Measurements from ENCODE around the gene GPX3. TPM values are rescaled to one million over a fixed set of nuclear protein-coding genes. Genes with fewer than 3 reads are reported as not detected.

Gene GPX3
- total and polyA plus RNA-seq, 12 donors, result 51.1 to 1,751 (median 422) TPM

DNA sequence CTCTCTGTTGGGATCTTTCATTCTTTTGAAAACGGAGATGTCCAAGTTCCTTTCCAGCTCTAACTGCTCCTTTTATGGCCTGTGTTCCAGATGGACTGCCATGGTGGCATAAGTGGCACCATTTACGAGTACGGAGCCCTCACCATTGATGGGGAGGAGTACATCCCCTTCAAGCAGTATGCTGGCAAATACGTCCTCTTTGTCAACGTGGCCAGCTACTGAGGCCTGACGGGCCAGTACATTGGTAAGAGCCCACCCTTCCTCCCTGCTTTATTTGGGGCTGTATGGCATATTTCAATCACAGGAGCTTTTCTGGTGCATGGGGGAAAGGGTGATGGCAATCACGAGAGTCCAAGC, 4.8 kb downstream of the GPX3 start:
- H3K27ac ChIP-seq, result peak overlapping the region in 2 of 5 donors; percentile 78 to 86
- no peaks in the 10 kb centered on the region for H3K27me3 ChIP-seq
- H3K9me3 ChIP-seq (replicated peaks in 1 of 3), result no peaks in the 10 kb centered on the region
- no peak for TF ChIP-seq POLR2A (IDR thresholded peaks at IDR 0.05)
- TF ChIP-seq, protein P1, sequence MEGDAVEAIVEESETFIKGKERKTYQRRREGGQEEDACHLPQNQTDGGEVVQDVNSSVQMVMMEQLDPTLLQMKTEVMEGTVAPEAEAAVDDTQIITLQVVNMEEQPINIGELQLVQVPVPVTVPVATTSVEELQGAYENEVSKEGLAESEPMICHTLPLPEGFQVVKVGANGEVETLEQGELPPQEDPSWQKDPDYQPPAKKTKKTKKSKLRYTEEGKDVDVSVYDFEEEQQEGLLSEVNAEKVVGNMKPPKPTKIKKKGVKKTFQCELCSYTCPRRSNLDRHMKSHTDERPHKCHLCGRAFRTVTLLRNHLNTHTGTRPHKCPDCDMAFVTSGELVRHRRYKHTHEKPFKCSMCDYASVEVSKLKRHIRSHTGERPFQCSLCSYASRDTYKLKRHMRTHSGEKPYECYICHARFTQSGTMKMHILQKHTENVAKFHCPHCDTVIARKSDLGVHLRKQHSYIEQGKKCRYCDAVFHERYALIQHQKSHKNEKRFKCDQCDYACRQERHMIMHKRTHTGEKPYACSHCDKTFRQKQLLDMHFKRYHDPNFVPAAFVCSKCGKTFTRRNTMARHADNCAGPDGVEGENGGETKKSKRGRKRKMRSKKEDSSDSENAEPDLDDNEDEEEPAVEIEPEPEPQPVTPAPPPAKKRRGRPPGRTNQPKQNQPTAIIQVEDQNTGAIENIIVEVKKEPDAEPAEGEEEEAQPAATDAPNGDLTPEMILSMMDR (IDR thresholded peaks at IDR 0.05), result no peak
- no peak for DNase-seq
- peak overlapping the region in 1 of 4 donors; percentile 13 for H3K4me3 ChIP-seq
- H3K4me1 ChIP-seq (replicated peaks in 1 of 2), result peaks cover 33 to 46% of the 10 kb centered on the region in 2 donors
- WGBS, 4 donors, result 89 to 92% (median 91%) methylated on average over 6 to 7 of the region's 7 CpGs
- intact Hi-C loops (cut with DNase I), result no loop called here
- peaks cover 0 to 40% of the 10 kb centered on the region in 2 donors for H3K36me3 ChIP-seq (replicated peaks in 1 of 2)

DNA sequence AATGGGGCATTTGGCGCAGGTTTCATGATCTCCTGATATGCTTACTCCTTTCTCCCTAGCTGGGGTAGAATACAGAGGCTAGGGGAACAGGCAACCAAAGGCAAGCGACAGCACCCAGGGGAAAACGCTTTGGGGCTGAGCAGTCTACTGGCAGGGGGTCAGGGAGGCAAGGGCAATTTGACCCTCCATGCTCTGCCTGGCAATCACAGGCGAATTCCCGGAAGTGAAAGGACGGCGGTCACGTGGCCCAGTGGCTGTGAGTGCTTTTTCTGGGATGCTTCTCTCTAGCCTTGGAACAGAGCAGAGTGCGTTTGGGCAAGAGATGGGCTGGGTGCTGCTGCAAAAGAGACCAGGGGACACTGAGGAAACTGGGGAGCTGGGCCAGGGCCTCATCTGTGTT, 5.7 kb downstream of the GPX3 start:
- peak overlapping the region in 2 of 5 donors; percentile 17 to 78 for H3K27ac ChIP-seq
- H3K4me1 ChIP-seq (replicated peaks in 1 of 2), result peaks cover 33 to 46% of the 10 kb centered on the region in 2 donors
- peaks cover 0 to 46% of the 10 kb centered on the region in 2 donors for H3K36me3 ChIP-seq (replicated peaks in 1 of 2)

DNA sequence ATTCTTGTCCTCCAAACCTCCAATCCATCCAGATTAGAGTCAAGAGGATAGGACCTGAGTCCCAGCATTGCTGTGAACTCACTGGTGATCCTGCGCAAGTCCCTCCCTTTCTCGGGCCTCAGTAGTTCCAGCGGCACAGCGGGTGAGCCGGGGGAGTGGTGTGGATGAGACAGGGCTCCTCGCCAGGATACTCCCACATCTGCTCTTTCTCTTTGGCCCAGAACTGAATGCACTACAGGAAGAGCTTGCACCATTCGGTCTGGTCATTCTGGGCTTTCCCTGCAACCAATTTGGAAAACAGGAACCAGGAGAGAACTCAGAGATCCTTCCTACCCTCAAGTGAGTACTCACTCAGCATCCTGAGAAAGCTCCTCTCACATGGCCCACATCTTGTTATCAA, 6.3 kb downstream of the GPX3 start:
- Histone ChIP-seq H3K4me1 (replicated peaks in 1 of 2) (peaks cover 33 to 46% of the 10 kb centered on the region in 2 donors), H3K36me3 (replicated peaks in 1 of 2) (peaks cover 0 to 51% of the 10 kb centered on the region in 2 donors)

More for the DNA sequence above, 5.7 kb downstream of the GPX3 start:
- intact Hi-C loops (cut with DNase I), result no loop called here
- Histone ChIP-seq H3K9me3 (replicated peaks in 1 of 3) (no peaks in the 10 kb centered on the region), H3K4me3 (peak overlapping the region in 1 of 4 donors; percentile 19), H3K27me3 (no peaks in the 10 kb centered on the region)
- TF ChIP-seq, protein P1 (IDR thresholded peaks at IDR 0.05), result no peak
- no peak for TF ChIP-seq POLR2A (IDR thresholded peaks at IDR 0.05)
- DNase-seq, result no peak
- WGBS, 4 donors, result 69 to 93% (median 84%) methylated on average over 9 of the region's 9 CpGs

DNA sequence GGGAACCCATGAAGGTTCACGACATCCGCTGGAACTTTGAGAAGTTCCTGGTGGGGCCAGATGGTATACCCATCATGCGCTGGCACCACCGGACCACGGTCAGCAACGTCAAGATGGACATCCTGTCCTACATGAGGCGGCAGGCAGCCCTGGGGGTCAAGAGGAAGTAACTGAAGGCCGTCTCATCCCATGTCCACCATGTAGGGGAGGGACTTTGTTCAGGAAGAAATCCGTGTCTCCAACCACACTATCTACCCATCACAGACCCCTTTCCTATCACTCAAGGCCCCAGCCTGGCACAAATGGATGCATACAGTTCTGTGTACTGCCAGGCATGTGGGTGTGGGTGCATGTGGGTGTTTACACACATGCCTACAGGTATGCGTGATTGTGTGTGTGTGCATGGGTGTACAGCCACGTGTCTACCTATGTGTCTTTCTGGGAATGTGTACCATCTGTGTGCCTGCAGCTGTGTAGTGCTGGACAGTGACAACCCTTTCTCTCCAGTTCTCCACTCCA, 7.6 kb downstream of the GPX3 start:
- no peak overlapping the region for H3K4me3 ChIP-seq
- WGBS, 4 donors, result 86 to 93% (median 88%) methylated on average over 6 to 11 of the region's 11 CpGs
- intact Hi-C loops (cut with DNase I), result no loop called here
- DNase-seq, result no peak
- TF ChIP-seq POLR2A (IDR thresholded peaks at IDR 0.05), result no peak
- TF ChIP-seq, protein P1 (IDR thresholded peaks at IDR 0.05), result no peak
- H3K27me3 ChIP-seq, result no peaks in the 10 kb centered on the region
- H3K9me3 ChIP-seq (replicated peaks in 1 of 3), result no peaks in the 10 kb centered on the region
- H3K36me3 ChIP-seq (replicated peaks in 1 of 2), result peaks cover 0 to 62% of the 10 kb centered on the region in 2 donors
- peaks cover 21 to 40% of the 10 kb centered on the region in 2 donors for H3K4me1 ChIP-seq (replicated peaks in 1 of 2)
- H3K27ac ChIP-seq, result peak overlapping the region in 1 of 5 donors; percentile 78

More for the DNA sequence above, 6.3 kb downstream of the GPX3 start:
- peak in 2 of 7 donors; percentile 30 to 49 for DNase-seq
- Histone ChIP-seq H3K27me3 (no peaks in the 10 kb centered on the region), H3K27ac (peak overlapping the region in 2 of 5 donors; percentile 17 to 78), H3K4me3 (no peak overlapping the region), H3K9me3 (replicated peaks in 1 of 3) (no peaks in the 10 kb centered on the region)
- TF ChIP-seq, protein P1 (IDR thresholded peaks at IDR 0.05), result no peak
- no peak for TF ChIP-seq POLR2A (IDR thresholded peaks at IDR 0.05)
- intact Hi-C loops (cut with DNase I), result no loop called here
- WGBS, 4 donors, result 44 to 78% (median 66%) methylated on average over 5 to 7 of the region's 7 CpGs

Data from adrenal gland (tissue), 12 donors.